Right lobe of liver (tissue), 4 donors: ENCODE measurements around the gene SLC38A5.

Experiments
- POLR2A ChIP-seq: fragments of 450-650 bp; IDR thresholded peaks from one replicate; pipeline ENCODE4 v1.6.1; 2017; ENCODE audit warnings: antibody characterized with exemption, mild to moderate bottlenecking
- TF ChIP-seq, protein P1 (sequence below), 4 donors: fragments of 200-600 bp in 3 of 4; fragments of 450-650 bp in 1 of 4; IDR thresholded peaks; one replicate each; pipeline versions ENCODE4 v1.5.1 to v1.8.0; 2016 to 2022; ENCODE audit warnings: antibody characterized with exemption in 4 of 4, mild to moderate bottlenecking in 2 of 4
- donor health status: DM: no; HTN: no; CAD: no.
- donor health status: DM: no; HTN: no; CAD: no.
- donor health status: DM: no; HTN: yes; CAD: no.

DNA sequence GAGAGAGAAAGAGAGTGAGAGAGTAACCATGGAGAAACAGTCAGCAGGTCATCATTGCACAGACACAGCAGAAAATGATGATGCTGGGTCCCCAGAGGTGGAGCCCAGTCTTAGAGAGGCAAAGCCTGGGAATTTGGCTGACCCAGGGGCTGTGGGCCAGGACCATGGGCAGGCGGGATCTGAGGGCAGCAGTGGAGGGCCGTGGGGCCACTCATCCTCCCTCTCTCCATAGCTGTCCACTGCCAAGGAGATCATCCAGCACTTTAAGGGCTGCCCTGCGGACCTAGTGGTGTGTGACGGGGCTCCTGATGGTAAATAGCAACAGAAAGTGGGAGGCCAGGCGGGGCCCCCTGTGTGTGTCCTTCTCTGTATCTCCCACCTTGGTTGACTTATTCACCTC, 8.7 kb upstream of the SLC38A5 start:
- TF ChIP-seq, protein P1, sequence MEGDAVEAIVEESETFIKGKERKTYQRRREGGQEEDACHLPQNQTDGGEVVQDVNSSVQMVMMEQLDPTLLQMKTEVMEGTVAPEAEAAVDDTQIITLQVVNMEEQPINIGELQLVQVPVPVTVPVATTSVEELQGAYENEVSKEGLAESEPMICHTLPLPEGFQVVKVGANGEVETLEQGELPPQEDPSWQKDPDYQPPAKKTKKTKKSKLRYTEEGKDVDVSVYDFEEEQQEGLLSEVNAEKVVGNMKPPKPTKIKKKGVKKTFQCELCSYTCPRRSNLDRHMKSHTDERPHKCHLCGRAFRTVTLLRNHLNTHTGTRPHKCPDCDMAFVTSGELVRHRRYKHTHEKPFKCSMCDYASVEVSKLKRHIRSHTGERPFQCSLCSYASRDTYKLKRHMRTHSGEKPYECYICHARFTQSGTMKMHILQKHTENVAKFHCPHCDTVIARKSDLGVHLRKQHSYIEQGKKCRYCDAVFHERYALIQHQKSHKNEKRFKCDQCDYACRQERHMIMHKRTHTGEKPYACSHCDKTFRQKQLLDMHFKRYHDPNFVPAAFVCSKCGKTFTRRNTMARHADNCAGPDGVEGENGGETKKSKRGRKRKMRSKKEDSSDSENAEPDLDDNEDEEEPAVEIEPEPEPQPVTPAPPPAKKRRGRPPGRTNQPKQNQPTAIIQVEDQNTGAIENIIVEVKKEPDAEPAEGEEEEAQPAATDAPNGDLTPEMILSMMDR (IDR thresholded peaks at IDR 0.05): no peak
- TF ChIP-seq POLR2A: no peak
